DOHH2 (cell line): ENCODE measurements around the gene C2orf76.

Experiments used
- CTCF ChIP-seq: fragments of 200-600 bp; sonication (generic); IDR thresholded peaks from one replicate; pipeline ENCODE4 v1.5.1; 2014; ENCODE audit warnings: antibody characterized with exemption, mild to moderate bottlenecking, low read depth, low read length; ENCODE audit not compliant: poor library complexity, severe bottlenecking
- EZH2phosphoT487 ChIP-seq: fragments of 200-600 bp; sonication (generic); IDR thresholded peaks from 2 replicates; pipeline ENCODE4 v1.6.1; 2017; ENCODE audit warnings: borderline replicate concordance, mild to moderate bottlenecking, antibody characterized with exemption, low read length, moderate library complexity, mixed read lengths

GRCh38 chr2:119383410-119384140 lies 16.9 kb upstream of the C2orf76 start:
- no peak for TF ChIP-seq CTCF
- TF ChIP-seq EZH2phosphoT487 = no peak
